GM12801 (cell line): ENCODE data around the gene YIPF3.

Experiments used
- CTCF ChIP-seq: IDR thresholded peaks from one replicate; pipeline ENCODE4 v1.5.1; 2011; ENCODE audit warnings: control low read depth; ENCODE audit not compliant: insufficient read length; ENCODE audit errors: extremely low read depth

YIPF3 gene

GRCh38 chr6:43499028-43499815, 17.5 kb downstream of the YIPF3 start:
- TF ChIP-seq CTCF, result no peak

- TF ChIP-seq CTCF, result no peak
Measured at GRCh38 chr6:43497689-43498088, 19.0 kb downstream of the YIPF3 start.

- no peak for TF ChIP-seq CTCF
Measured at GRCh38 chr6:43497129-43497396, 19.7 kb downstream of the YIPF3 start.

- TF ChIP-seq CTCF, result no peak
Measured at GRCh38 chr6:43496370-43497128, 20.2 kb downstream of the YIPF3 start.

- no peak for TF ChIP-seq CTCF
Measured at GRCh38 chr6:43495409-43495941, 21.3 kb downstream of the YIPF3 start.

- TF ChIP-seq CTCF, result no peak
Measured at GRCh38 chr6:43494766-43495165, 22.0 kb downstream of the YIPF3 start.

- no peak for TF ChIP-seq CTCF
Measured at GRCh38 chr6:43494321-43494720, 22.4 kb downstream of the YIPF3 start.
